OCI-LY7 (cell line): Measurements from ENCODE around the gene GRIK2. TPM values are rescaled to one million over a fixed set of nuclear protein-coding genes. Genes with fewer than 3 reads are reported as not detected.

ENCODE experiments used
- BruUV-seq: library from RNA; stranded (reverse); fragments of 400-500 nt; replicated peaks from 2 replicates; lab custom pipeline; 2021; lab: Mats Ljungman, UMichigan
- CTCF ChIA-PET: fragments of 300-600 bp; sonication (Branson Sonifier 250); formaldehyde crosslinking; loops from one replicate; lab custom pipeline; 2022; ENCODE audit warnings: antibody characterized with exemption; ENCODE audit not compliant: unreplicated experiment; lab: Charles Lee
- POLR2A ChIA-PET: fragments of 300-600 bp; sonication (Branson Sonifier 250); formaldehyde crosslinking; loops from one replicate; lab custom pipeline; 2022; ENCODE audit warnings: antibody characterized with exemption; lab: Charles Lee
- DNase-seq: peaks from one replicate; pipeline ENCODE4 v3.0.0-alpha.2; 2015; ENCODE audit warnings: low spot score
- H2AFZ ChIP-seq: fragments of 200-600 bp; sonication (generic), shearing (Covaris generic); 2 replicates; pipeline ENCODE4 v1.6.1; 2014; ENCODE audit warnings: mild to moderate bottlenecking, antibody characterized with exemption, low read length, moderate library complexity
- H3K27ac ChIP-seq: fragments of 200-600 bp; sonication (generic); 2 replicates; pipeline ENCODE4 v1.5.1; 2014; ENCODE audit warnings: mixed run types, low read depth, mild to moderate bottlenecking, moderate library complexity, low read length, inconsistent platforms; ENCODE audit not compliant: poor library complexity, severe bottlenecking
- H3K36me3 ChIP-seq: fragments of 200-600 bp; sonication (generic); 2 replicates; pipeline ENCODE4 v1.6.1; 2014; ENCODE audit warnings: mild to moderate bottlenecking, antibody characterized with exemption, low read length, moderate library complexity, mixed read lengths; ENCODE audit not compliant: insufficient read depth
- H3K4me1 ChIP-seq: fragments of 200-600 bp; sonication (generic); 2 replicates; pipeline ENCODE4 v1.5.1; 2014; ENCODE audit warnings: mild to moderate bottlenecking, low read length; ENCODE audit not compliant: insufficient read depth, poor library complexity, severe bottlenecking
- H3K4me2 ChIP-seq: fragments of 200-600 bp; sonication (generic); 2 replicates; pipeline ENCODE4 v1.6.1; 2014; ENCODE audit warnings: mild to moderate bottlenecking, low read length
- H3K4me3 ChIP-seq: fragments of 200-600 bp; sonication (generic); 2 replicates; pipeline ENCODE4 v1.5.1; 2014; ENCODE audit warnings: mild to moderate bottlenecking, low read depth, low read length; ENCODE audit not compliant: poor library complexity, severe bottlenecking
- H3K79me2 ChIP-seq: fragments of 200-600 bp; sonication (generic); 2 replicates; pipeline ENCODE4 v1.6.1; 2016; ENCODE audit warnings: low read depth, mild to moderate bottlenecking, low read length, moderate library complexity, mixed read lengths; ENCODE audit not compliant: insufficient read depth
- H3K9me2 ChIP-seq: fragments of 200-600 bp; sonication (generic); 2 replicates; pipeline ENCODE4 v1.6.1; 2016; ENCODE audit warnings: mild to moderate bottlenecking, low read length, mixed read lengths; ENCODE audit not compliant: insufficient read depth
- H3K9me3 ChIP-seq: fragments of 200-600 bp; sonication (generic); 2 replicates; pipeline ENCODE4 v1.6.1; 2014; ENCODE audit warnings: mild to moderate bottlenecking, mixed run types, low read length, mixed read lengths
- H4K20me1 ChIP-seq: fragments of 200-600 bp; sonication (generic); 2 replicates; pipeline ENCODE4 v1.6.1; 2014; ENCODE audit warnings: mild to moderate bottlenecking, antibody characterized with exemption, low read length, moderate library complexity, mixed read lengths; ENCODE audit not compliant: insufficient read depth
- CTCF ChIP-seq: fragments of 200-600 bp; sonication (generic); conservative IDR thresholded peaks from 2 replicates; pipeline ENCODE4 v1.5.1; 2014; ENCODE audit warnings: mild to moderate bottlenecking, antibody characterized with exemption, low read length, moderate library complexity, mixed read lengths
- EZH2phosphoT487 ChIP-seq: fragments of 200-600 bp; sonication (generic); IDR thresholded peaks from 2 replicates; pipeline ENCODE4 v1.6.1; 2018; ENCODE audit warnings: low read depth, borderline replicate concordance, mild to moderate bottlenecking, mixed run types, antibody characterized with exemption, low read length, moderate library complexity, mixed read lengths
- intact Hi-C: fragments of 100-400 bp; cut with micrococcal nuclease; formaldehyde crosslinking; loops from one replicate; pipeline ENCODE4 v1.10.0; 2022; ENCODE audit not compliant: unreplicated experiment
- total RNA-seq, 2 experiments: library from RNA; depleted of rRNA in 1 of 2; stranded (reverse); fragments of >200 nt in 1 of 2; shearing (Covaris generic) in 1 of 2; gene quantifications; 2 replicates each; pipeline ENCODE4 v1.2.3, GENCODE V29; 2014 to 2022

The GRIK2 gene
- total RNA-seq, 2 experiments from 2014 or later = not detected

DNA sequence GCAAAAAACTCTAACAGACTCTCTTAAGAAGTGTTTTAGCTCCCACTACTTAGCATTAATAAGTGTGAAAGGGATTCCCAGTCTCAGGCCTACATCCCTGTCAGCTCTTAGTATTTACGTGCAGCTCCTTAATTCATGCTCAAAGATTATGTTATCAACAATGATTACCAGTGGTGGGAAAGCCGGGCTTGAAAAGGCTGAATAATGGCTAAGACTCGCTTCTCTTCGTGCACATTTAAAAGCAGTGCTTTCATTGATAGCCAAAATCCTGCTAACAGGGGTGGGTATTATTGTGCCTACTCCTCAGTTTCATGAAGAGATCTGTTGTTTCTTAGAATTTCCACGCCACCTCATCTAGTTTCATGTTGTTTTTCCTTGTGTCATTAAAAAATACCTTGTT lies 518.8 kb downstream of the GRIK2 start:
- ChIA-PET CTCF (no interaction called here), POLR2A (interaction anchor here (0.6 to 0.8 kb wide), 2 partner anchors 15 to 35 kb away, joined by 3 read pairs; no protein-coding TSS in a partner anchor)
- Histone ChIP-seq H3K27ac (no peak overlapping the region), H4K20me1 (no peaks in the 10 kb centered on the region), H3K9me2 (no peaks in the 10 kb centered on the region), H3K79me2 (no peaks in the 10 kb centered on the region), H3K4me2 (no peak overlapping the region), H3K4me3 (no peak overlapping the region), H3K9me3 (no peaks in the 10 kb centered on the region), H3K4me1 (no peaks in the 10 kb centered on the region), H2AFZ (no peak overlapping the region), H3K36me3 (no peaks in the 10 kb centered on the region)
- TF ChIP-seq CTCF = no peak
- TF ChIP-seq EZH2phosphoT487 = no peak
- DNase-seq = no peak
- intact Hi-C loops = no loop called here
- no TSS peak for BruUV-seq

DNA sequence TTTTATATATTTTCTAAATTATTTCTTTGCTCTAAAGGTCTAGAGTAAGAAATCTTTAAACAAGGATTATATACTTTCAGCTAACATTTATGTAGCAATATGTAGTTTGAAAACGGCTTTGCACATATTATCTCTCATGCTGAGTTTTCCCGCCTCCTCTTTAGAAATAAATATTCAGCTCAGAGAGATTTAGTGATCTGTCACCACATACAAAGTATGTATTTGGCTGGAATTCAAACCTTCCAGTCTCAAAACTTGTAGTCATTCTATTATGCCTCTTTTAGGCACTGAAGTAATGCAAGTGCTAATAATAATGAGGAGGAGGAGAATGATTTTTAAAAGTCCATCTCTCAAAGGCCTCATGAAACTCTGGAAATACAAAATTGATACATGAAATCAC lies 525.0 kb downstream of the GRIK2 start:
- TF ChIP-seq EZH2phosphoT487 (no peak), CTCF (no peak)
- H3K79me2 ChIP-seq = no peaks in the 10 kb centered on the region
- intact Hi-C loops = no loop called here
- POLR2A ChIA-PET = interaction anchor here (0.7 kb wide), 1 partner anchor 1066 kb away, joined by 3 read pairs; no protein-coding TSS in a partner anchor
- H3K9me3 ChIP-seq = no peaks in the 10 kb centered on the region
- H2AFZ ChIP-seq = no peak overlapping the region
- no peak for DNase-seq
- H3K4me2 ChIP-seq = no peak overlapping the region
- CTCF ChIA-PET = no interaction called here
- BruUV-seq = no TSS peak
- no peak overlapping the region for H3K4me3 ChIP-seq
- H3K27ac ChIP-seq = no peak overlapping the region
- no peaks in the 10 kb centered on the region for H3K9me2 ChIP-seq
- H3K4me1 ChIP-seq = no peaks in the 10 kb centered on the region
- H3K36me3 ChIP-seq = no peaks in the 10 kb centered on the region
- no peaks in the 10 kb centered on the region for H4K20me1 ChIP-seq

- Histone ChIP-seq H3K4me3 (no peak overlapping the region), H3K79me2 (no peaks in the 10 kb centered on the region), H3K27ac (no peak overlapping the region), H3K4me1 (no peaks in the 10 kb centered on the region), H3K9me3 (no peaks in the 10 kb centered on the region), H3K9me2 (no peaks in the 10 kb centered on the region), H3K36me3 (no peaks in the 10 kb centered on the region), H3K4me2 (no peak overlapping the region), H2AFZ (no peak overlapping the region), H4K20me1 (no peaks in the 10 kb centered on the region)
- no TSS peak for BruUV-seq
- no peak for DNase-seq
- intact Hi-C loops = no loop called here
- POLR2A ChIA-PET = interaction anchor here (0.6 to 1.5 kb wide), 2 partner anchors 8 to 45 kb away, joined by 3 to 4 read pairs; no protein-coding TSS in a partner anchor
- CTCF ChIA-PET = no interaction called here
- TF ChIP-seq EZH2phosphoT487 = no peak
- no peak for TF ChIP-seq CTCF
Measured at GRCh38 chr6:101921829-101922450, 528.4 kb downstream of the GRIK2 start.
